Measurements from ENCODE around the gene RGMA. TPM values are rescaled to one million over a fixed set of nuclear protein-coding genes. Genes with fewer than 3 reads are reported as not detected.

The RGMA gene
- total and polyA plus RNA-seq, 12 donors = 0.28 to 9.0 (median 3.3) TPM

GRCh38 chr15:92992720-92993119, 96.3 kb downstream of the RGMA start:
- Histone ChIP-seq H3K9me3 (replicated peaks in 1 of 3) (no peaks in the 10 kb centered on the region), H3K27me3 (no peaks in the 10 kb centered on the region), H3K4me1 (replicated peaks in 1 of 2) (peaks cover 0 to 13% of the 10 kb centered on the region in 2 donors), H3K36me3 (replicated peaks in 1 of 2) (peaks cover 5 to 94% of the 10 kb centered on the region in 2 donors), H3K27ac (no peak overlapping the region), H3K4me3 (no peak overlapping the region)
- WGBS, 4 donors = 87 to 98% (median 92%) methylated on average over 9 of the region's 9 CpGs
- TF ChIP-seq POLR2A (IDR thresholded peaks at IDR 0.05) = no peak
- TF ChIP-seq, protein P1, sequence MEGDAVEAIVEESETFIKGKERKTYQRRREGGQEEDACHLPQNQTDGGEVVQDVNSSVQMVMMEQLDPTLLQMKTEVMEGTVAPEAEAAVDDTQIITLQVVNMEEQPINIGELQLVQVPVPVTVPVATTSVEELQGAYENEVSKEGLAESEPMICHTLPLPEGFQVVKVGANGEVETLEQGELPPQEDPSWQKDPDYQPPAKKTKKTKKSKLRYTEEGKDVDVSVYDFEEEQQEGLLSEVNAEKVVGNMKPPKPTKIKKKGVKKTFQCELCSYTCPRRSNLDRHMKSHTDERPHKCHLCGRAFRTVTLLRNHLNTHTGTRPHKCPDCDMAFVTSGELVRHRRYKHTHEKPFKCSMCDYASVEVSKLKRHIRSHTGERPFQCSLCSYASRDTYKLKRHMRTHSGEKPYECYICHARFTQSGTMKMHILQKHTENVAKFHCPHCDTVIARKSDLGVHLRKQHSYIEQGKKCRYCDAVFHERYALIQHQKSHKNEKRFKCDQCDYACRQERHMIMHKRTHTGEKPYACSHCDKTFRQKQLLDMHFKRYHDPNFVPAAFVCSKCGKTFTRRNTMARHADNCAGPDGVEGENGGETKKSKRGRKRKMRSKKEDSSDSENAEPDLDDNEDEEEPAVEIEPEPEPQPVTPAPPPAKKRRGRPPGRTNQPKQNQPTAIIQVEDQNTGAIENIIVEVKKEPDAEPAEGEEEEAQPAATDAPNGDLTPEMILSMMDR (IDR thresholded peaks at IDR 0.05) = no peak
- intact Hi-C loops (cut with DNase I) = loop anchor here in 1 of 2 donors (10.0 kb wide), 1 partner anchor 48 kb away; no protein-coding TSS in a partner anchor
- no peak for DNase-seq

DNA sequence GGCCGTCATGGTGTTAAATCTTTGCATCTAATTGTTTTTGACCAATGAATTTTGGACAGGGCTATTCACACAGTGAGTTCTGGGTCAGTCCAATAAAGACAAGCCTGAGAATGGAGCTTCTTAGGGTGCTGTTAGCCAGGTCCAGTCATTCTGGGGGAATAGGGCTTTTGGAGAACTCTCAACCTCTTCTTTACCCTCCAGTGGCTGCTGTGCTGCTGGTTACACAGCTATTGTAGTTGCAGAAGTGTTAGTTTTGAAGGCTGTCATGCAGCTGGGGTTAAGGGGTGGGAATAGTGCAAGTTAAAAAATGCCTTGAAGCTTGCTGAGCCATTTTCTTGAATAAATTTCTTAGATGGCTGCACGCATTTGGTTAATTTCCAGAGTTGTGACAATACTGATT, 99.0 kb downstream of the RGMA start:
- intact Hi-C loops (cut with DNase I) = loop anchor here in 1 of 2 donors (10.0 kb wide), 1 partner anchor 45 kb away; no protein-coding TSS in a partner anchor
- WGBS, 4 donors = 89 to 93% (median 92%) methylated on average over 2 of the region's 2 CpGs
- TF ChIP-seq, protein P1 (IDR thresholded peaks at IDR 0.05) = no peak
- TF ChIP-seq POLR2A (IDR thresholded peaks at IDR 0.05) = no peak

DNA sequence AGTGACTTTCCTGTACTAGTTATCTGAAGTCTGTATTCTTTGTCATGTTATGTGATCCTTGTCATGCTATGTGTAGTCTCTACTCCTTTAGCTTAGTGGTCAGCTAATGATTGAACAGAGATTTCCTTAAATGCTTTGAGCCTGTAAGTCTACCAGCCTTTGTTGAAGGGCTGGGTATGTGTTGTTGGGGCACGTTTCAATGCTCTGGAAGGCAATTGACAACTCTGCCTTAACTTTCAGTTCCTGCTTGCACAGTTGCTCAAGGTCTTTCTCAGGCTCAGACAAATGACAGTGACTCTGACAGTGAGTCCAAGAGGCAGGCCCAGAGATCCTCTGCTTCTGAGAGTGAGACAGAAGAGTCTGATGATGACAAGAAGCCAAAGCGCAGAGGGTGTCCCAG, 99.5 kb downstream of the RGMA start:
- DNase-seq = no peak
- H3K4me3 ChIP-seq = no peak overlapping the region
- 46 to 68% (median 61%) methylated on average over 2 of the region's 2 CpGs for WGBS, 4 donors
- H3K27ac ChIP-seq = no peak overlapping the region
- intact Hi-C loops (cut with DNase I) = no loop called here
- no peaks in the 10 kb centered on the region for H3K27me3 ChIP-seq
- no peaks in the 10 kb centered on the region for H3K9me3 ChIP-seq (replicated peaks in 1 of 3)
- H3K4me1 ChIP-seq (replicated peaks in 1 of 2) = peaks cover 0 to 13% of the 10 kb centered on the region in 2 donors
- peaks cover 0 to 93% of the 10 kb centered on the region in 2 donors for H3K36me3 ChIP-seq (replicated peaks in 1 of 2)
- TF ChIP-seq POLR2A (IDR thresholded peaks at IDR 0.05) = no peak
- TF ChIP-seq, protein P1 (IDR thresholded peaks at IDR 0.05) = no peak

More for the DNA sequence above, 99.0 kb downstream of the RGMA start:
- no peak overlapping the region for H3K27ac ChIP-seq
- H3K9me3 ChIP-seq (replicated peaks in 1 of 3) = no peaks in the 10 kb centered on the region
- H3K4me1 ChIP-seq (replicated peaks in 1 of 2) = peaks cover 0 to 13% of the 10 kb centered on the region in 2 donors
- H3K36me3 ChIP-seq (replicated peaks in 1 of 2) = peaks cover 0 to 93% of the 10 kb centered on the region in 2 donors
- no peak for DNase-seq
- H3K4me3 ChIP-seq = no peak overlapping the region
- H3K27me3 ChIP-seq = no peaks in the 10 kb centered on the region

Other genes starting within 250 kb of the RGMA start
- 100 to 1,000 TPM in 2 of 9 donors, 10 to 100 TPM in 7; 41.3 to 115 (median 84.6) TPM for gene CHD2, start 188.9 kb downstream of the RGMA start, total RNA-seq
- 10 to 100 TPM; 40.1 to 60.2 (median 50.3) TPM for gene CHD2, start 188.9 kb downstream of the RGMA start, polyA plus RNA-seq

All from adrenal gland (tissue), 12 donors.